SK-N-SH treated with all-trans-retinoic acid at 6 μM for 48 hours (cell line): ENCODE results near the gene ABR.

Source experiments
- ARNTL ChIP-seq: fragments of 450-650 bp; formaldehyde crosslinking; IDR thresholded peaks from 2 replicates; pipeline ENCODE4 v1.5.0; 2020; ENCODE audit warnings: low read depth, mild to moderate bottlenecking, moderate library complexity, borderline replicate concordance
- ISL1 ChIP-seq: fragments of 250-450 bp; sonication (Bioruptor Pico); IDR thresholded peaks from 2 replicates; pipeline ENCODE4 v2.1.2; 2022; ENCODE audit warnings: mild to moderate bottlenecking, moderate library complexity
- PPARA ChIP-seq: fragments of 250-450 bp; sonication (Bioruptor Pico); IDR thresholded peaks from 2 replicates; pipeline ENCODE4 v1.5.0; 2020; ENCODE audit warnings: mild to moderate bottlenecking, borderline replicate concordance
- ZC3H10 ChIP-seq: fragments of 250-450 bp; sonication (Bioruptor Pico); IDR thresholded peaks from 2 replicates; pipeline ENCODE4 v1.5.1; 2021; ENCODE audit warnings: mild to moderate bottlenecking, moderate library complexity
- TF ChIP-seq, protein P1 (sequence below): fragments of 250-450 bp; sonication (Bioruptor Pico); IDR thresholded peaks from 2 replicates; pipeline ENCODE4 v1.5.1; 2020; ENCODE audit warnings: low read depth, mild to moderate bottlenecking, moderate library complexity

DNA sequence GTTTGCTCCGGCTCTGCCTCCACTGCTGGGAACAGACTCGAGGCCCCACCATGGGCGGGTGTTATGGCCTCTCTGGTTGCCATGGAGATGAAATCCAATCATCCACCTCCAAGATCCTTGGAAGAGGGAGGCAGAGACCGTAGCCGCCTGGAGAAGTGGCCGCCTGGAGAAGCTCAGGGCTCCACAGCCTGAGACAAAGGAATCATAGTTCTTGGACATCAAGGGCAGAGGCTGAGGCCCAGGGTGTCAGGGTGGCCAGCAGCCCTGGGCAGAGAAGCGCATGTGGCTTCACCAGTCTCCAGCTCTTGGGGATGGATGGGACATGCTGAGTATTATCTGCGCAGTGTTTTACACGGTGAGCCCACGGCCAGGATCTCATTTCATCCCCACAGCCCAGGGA is 36.2 kb downstream of the ABR start:
- TF ChIP-seq, protein P1, sequence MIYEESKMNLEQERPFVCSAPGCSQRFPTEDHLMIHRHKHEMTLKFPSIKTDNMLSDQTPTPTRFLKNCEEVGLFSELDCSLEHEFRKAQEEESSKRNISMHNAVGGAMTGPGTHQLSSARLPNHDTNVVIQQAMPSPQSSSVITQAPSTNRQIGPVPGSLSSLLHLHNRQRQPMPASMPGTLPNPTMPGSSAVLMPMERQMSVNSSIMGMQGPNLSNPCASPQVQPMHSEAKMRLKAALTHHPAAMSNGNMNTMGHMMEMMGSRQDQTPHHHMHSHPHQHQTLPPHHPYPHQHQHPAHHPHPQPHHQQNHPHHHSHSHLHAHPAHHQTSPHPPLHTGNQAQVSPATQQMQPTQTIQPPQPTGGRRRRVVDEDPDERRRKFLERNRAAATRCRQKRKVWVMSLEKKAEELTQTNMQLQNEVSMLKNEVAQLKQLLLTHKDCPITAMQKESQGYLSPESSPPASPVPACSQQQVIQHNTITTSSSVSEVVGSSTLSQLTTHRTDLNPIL = no peak
- TF ChIP-seq ISL1 (CRISPR knock-in tag) (no peak), PPARA (CRISPR knock-in tag) (no peak), ZC3H10 (CRISPR knock-in tag) (no peak), ARNTL (CRISPR knock-in tag) (no peak)
